Pancreas (tissue), 10 donors: ENCODE measurements around the gene LAMB1. TPM values are rescaled to one million over a fixed set of nuclear protein-coding genes. Genes with fewer than 3 reads are reported as not detected.
A peak's percentile ranks its signal among the peaks of the same experiment; 100 is the strongest.

ENCODE experiments used
- ATAC-seq, 4 donors: fragments of 200-7000 bp; cut with Tn5 transposase; one replicate each; pipeline versions ENCODE4 v1.8.0 to v1.9.1; 2020; ENCODE audit warnings: mild to moderate bottlenecking in 4 of 4, moderate library complexity in 4 of 4
- DNase-seq, 6 donors: peaks; one replicate each; pipeline ENCODE4 v3.0.0-alpha.2; 2020
- FAIRE-seq: peaks from 2 replicates; lab custom pipeline; 2012; peaks lifted over from hg19 to GRCh38; lab: Jason Lieb, UNC
- H3K27ac ChIP-seq, 4 donors: fragments of 200-600 bp; sonication (generic); 1 replicate in 3 of 4; 2 replicates in 1 of 4; pipeline versions ENCODE4 v1.5.0 to v1.8.0; 2020
- H3K27me3 ChIP-seq, 4 donors: fragments of 200-600 bp; one replicate each; pipeline ENCODE4 v1.8.0; 2021
- H3K36me3 ChIP-seq, 3 donors: fragments of 200-600 bp; sonication (generic) in 1 of 3; one replicate each; pipeline versions ENCODE4 v1.5.0 to v1.8.0; 2020 to 2021
- H3K4me1 ChIP-seq, 3 donors: fragments of 200-600 bp; one replicate each; pipeline ENCODE4 v1.8.0; 2021
- H3K4me3 ChIP-seq, 4 donors: fragments of 200-600 bp; sonication (generic) in 2 of 4; one replicate each; pipeline versions ENCODE4 v1.5.0 to v1.8.0; 2020 to 2021
- H3K9me3 ChIP-seq, 4 donors: fragments of 200-600 bp; one replicate each; pipeline ENCODE4 v1.8.0; 2021
- CTCF ChIP-seq, 4 donors: fragments of 200-600 bp; sonication (generic) in 3 of 4; IDR thresholded peaks; one replicate each; pipeline versions ENCODE4 v1.5.0 to v1.8.0; 2021; ENCODE audit warnings: antibody characterized with exemption in 4 of 4
- WGBS, 2 donors: extraction: QIAGEN DNeasy Blood & Tissue Kit; methylation state at CpG; one replicate each; pipeline ENCODE4 v1.1.7; 2013; 5-methylcytosine and 5-hydroxymethylcytosine counted together
- intact Hi-C, 3 donors: fragments of 100-400 bp; cut with DNase I; formaldehyde crosslinking; loops; one replicate each; pipeline versions ENCODE4 v1.11.1 to v1.14.2; 2022
- polyA plus RNA-seq, 2 donors: library from polyadenylated mRNA; stranded (reverse); fragments of 200-250 nt; gene quantifications; one replicate each; pipeline ENCODE4 v1.2.3, GENCODE V29; 2013
- total RNA-seq, 6 donors: library from RNA; stranded (reverse); fragmentation: NEBNext Ultra II Directional in 4 of 6; extraction: Animal tissue kit (Norgen Biotek cat#: 25700) in 4 of 6; gene quantifications; one replicate each; pipeline versions ENCODE4 v1.2.1 to v1.2.4, GENCODE V29; 2021 to 2023
- donor health status: healthy with polysubstance abuse.
- donor health status: DM: no; HTN: no; CAD: no; lungs with moderate emphysema.
- donor health status: DM: no; HTN: no; CAD: no.
- donor health status: control.
- donor health status: control.
- donor health status: Bipolar disorder and iron deficiency.
- donor health status: DM: yes; HTN: yes; CAD: no.
- donor health status: DM: no; HTN: no; CAD: no.
- donor health status: DM: no; HTN: no; CAD: no.
- donor health status: DM: yes; HTN: yes; CAD: no.

The LAMB1 gene
- total and polyA plus RNA-seq, 8 donors: 25.5 to 169 (median 106) TPM

- no peak for ATAC-seq
- Histone ChIP-seq H3K27ac (no peak overlapping the region), H3K36me3 (no peaks in the 10 kb centered on the region), H3K4me3 (no peak overlapping the region), H3K27me3 (no peaks in the 10 kb centered on the region), H3K4me1 (peaks cover 11 to 41% (median 40%) of the 10 kb centered on the region in 3 donors), H3K9me3 (no peaks in the 10 kb centered on the region)
- intact Hi-C loops: no loop called here
- DNase-seq: no peak
- no peak for TF ChIP-seq CTCF (IDR thresholded peaks at IDR 0.05)
- FAIRE-seq: no peak
- 42 to 46% methylated on average over 3 of the region's 3 CpGs for whole genome bisulfite sequencing, 2 donors
Observed at GRCh38 chr7:108007762-108008161, 4.8 kb upstream of the LAMB1 start.

- no peak for ATAC-seq
- Histone ChIP-seq H3K27ac (no peak overlapping the region), H3K9me3 (no peaks in the 10 kb centered on the region), H3K4me1 (peaks cover 11 to 38% (median 37%) of the 10 kb centered on the region in 3 donors), H3K36me3 (no peaks in the 10 kb centered on the region), H3K27me3 (no peaks in the 10 kb centered on the region), H3K4me3 (no peak overlapping the region)
- intact Hi-C loops: no loop called here
- FAIRE-seq: no peak
- DNase-seq: no peak
- TF ChIP-seq CTCF (IDR thresholded peaks at IDR 0.05): no peak
- WGBS, 2 donors: 54% methylated on average over 3 of the region's 3 CpGs
Observed at GRCh38 chr7:108007261-108007660, 4.3 kb upstream of the LAMB1 start.

GRCh38 chr7:108004220-108005142 lies 1.5 kb upstream of the LAMB1 start:
- H3K9me3 ChIP-seq: no peaks in the 10 kb centered on the region
- WGBS, 2 donors: 40 to 55% methylated on average over 13 of the region's 13 CpGs
- no peaks in the 10 kb centered on the region for H3K27me3 ChIP-seq
- FAIRE-seq (no peak), DNase-seq (peak in 4 of 6 donors; percentile 33 to 66 (median 41)), ATAC-seq (peak; percentile 46 to 66 (median 57))
- peak overlapping the region in 1 of 4 donors; percentile 82 for H3K4me3 ChIP-seq
- TF ChIP-seq CTCF (IDR thresholded peaks at IDR 0.05): no peak
- peak overlapping the region; percentile 60 to 85 (median 70) for H3K27ac ChIP-seq
- intact Hi-C loops: no loop called here
- H3K36me3 ChIP-seq: no peaks in the 10 kb centered on the region
- H3K4me1 ChIP-seq: peaks cover 0 to 19% (median 12%) of the 10 kb centered on the region in 3 donors

- no peak for TF ChIP-seq CTCF (IDR thresholded peaks at IDR 0.05)
- intact Hi-C loops: no loop called here
- FAIRE-seq (no peak), DNase-seq (no peak), ATAC-seq (no peak)
- no peaks in the 10 kb centered on the region for H3K9me3 ChIP-seq
- H3K36me3 ChIP-seq: no peaks in the 10 kb centered on the region
- peak overlapping the region; percentile 60 to 85 (median 70) for H3K27ac ChIP-seq
- no peaks in the 10 kb centered on the region for H3K27me3 ChIP-seq
- 42 to 43% methylated on average over 15 of the region's 15 CpGs for WGBS, 2 donors
- peaks cover 0 to 26% (median 20%) of the 10 kb centered on the region in 3 donors for H3K4me1 ChIP-seq
- H3K4me3 ChIP-seq: peak overlapping the region in 3 of 4 donors; percentile 59 to 82 (median 75)
Observed at GRCh38 chr7:108003599-108003935, 606 bp upstream of the LAMB1 start.
